Central memory CD8-positive, alpha-beta T cell (primary cell): Measurements from ENCODE around the gene TCP1.
A peak's percentile ranks its signal among the peaks of the same experiment; 100 is the strongest.

Source experiments
- ATAC-seq: fragments of 150-1000 bp; cut with Tn5 transposase; replicated peaks from 2 replicates; pipeline ENCODE4 v1.10.0; 2022; ENCODE audit warnings: mild to moderate bottlenecking, moderate FRiP score, moderate number of reproducible peaks; ENCODE audit not compliant: poor library complexity, severe bottlenecking; ENCODE audit errors: extremely low read depth
- DNase-seq, 2 donors: peaks; one replicate each; pipeline ENCODE4 v3.0.0; 2021; ENCODE audit warnings: low spot score in 2 of 2
- H3K27ac Mint-ChIP-seq: one replicate; pipeline ENCODE4 v1.8.0; 2022; ENCODE audit warnings: low read depth, mild to moderate bottlenecking, moderate library complexity, mixed read lengths
- H3K27me3 Mint-ChIP-seq: one replicate; pipeline ENCODE4 v1.8.0; 2022; ENCODE audit warnings: mixed read lengths
- H3K36me3 Mint-ChIP-seq: one replicate; pipeline ENCODE4 v1.8.0; 2022; ENCODE audit warnings: mild to moderate bottlenecking, moderate library complexity, mixed read lengths; ENCODE audit not compliant: insufficient read depth
- H3K4me1 Mint-ChIP-seq: one replicate; pipeline ENCODE4 v1.8.0; 2022; ENCODE audit warnings: mixed read lengths
- H3K4me3 Mint-ChIP-seq: one replicate; pipeline ENCODE4 v1.8.0; 2022; ENCODE audit warnings: mild to moderate bottlenecking, moderate library complexity, mixed read lengths
- H3K9me3 Mint-ChIP-seq: one replicate; pipeline ENCODE4 v1.8.0; 2022; ENCODE audit warnings: mixed read lengths

TCP1 gene

DNA sequence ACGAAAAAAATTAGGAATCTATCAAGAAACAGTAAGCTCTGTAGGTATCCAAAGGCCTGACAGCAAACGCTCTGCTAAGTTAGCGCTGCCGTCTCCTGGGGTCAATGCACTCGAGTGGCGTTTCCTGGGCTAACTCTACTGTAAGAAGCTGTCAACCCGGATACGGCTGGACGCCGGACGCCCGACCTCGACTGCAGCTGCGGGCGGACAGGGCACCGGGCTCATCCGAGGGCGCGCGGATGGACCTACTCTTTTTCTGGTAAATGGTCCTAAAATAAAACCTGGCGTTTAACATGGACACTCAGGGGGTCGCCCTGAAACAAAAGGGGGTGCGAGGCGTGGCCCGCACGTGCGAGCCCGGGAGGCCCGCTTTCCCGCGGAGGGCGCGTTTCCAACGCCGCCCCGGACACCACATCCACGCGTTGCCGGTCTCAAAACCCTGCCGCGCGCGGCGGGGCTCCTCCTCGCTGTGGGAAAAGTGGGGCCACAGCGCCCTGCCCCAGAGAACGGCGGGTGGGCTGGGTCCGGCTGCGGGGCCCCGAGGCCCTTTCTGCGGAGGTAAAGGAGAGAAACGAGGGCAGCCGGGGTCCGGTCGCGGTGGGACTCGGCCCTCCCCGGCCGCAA, 537 bp downstream of the TCP1 start:
- H3K27me3 Mint-ChIP-seq, result no peaks in the 10 kb centered on the region
- peak overlapping the region; percentile 94 for H3K27ac Mint-ChIP-seq
- H3K4me3 Mint-ChIP-seq, result peak overlapping the region; percentile 95
- H3K9me3 Mint-ChIP-seq, result no peaks in the 10 kb centered on the region
- DNase-seq, result no peak
- peaks cover 70% of the 10 kb centered on the region for H3K36me3 Mint-ChIP-seq
- no peak for ATAC-seq
- peaks cover 55% of the 10 kb centered on the region for H3K4me1 Mint-ChIP-seq

DNA sequence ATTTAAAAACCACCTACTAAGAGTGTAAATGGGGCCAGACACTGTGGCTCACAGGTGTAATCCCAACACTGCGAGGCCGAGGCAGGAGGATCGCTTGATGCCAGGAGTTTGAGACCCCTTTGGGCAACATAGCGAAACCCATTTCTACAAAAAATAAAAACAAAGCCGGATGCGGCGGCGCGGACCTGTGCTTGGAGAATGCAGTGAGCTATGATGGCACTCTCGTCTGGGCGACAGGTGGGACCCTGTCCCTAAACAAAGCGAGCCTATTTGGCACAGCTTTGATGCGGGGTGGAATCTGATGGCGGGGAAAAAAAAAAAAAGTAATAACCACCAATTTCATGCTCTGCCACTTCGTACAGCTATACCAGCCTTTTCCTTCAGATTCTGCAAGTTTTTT, 1.1 kb downstream of the TCP1 start:
- DNase-seq (no peak), ATAC-seq (no peak)
- H3K4me1 Mint-ChIP-seq, result peaks cover 55% of the 10 kb centered on the region
- peak overlapping the region; percentile 94 for H3K27ac Mint-ChIP-seq
- no peaks in the 10 kb centered on the region for H3K27me3 Mint-ChIP-seq
- peaks cover 73% of the 10 kb centered on the region for H3K36me3 Mint-ChIP-seq
- H3K4me3 Mint-ChIP-seq, result peak overlapping the region; percentile 95
- H3K9me3 Mint-ChIP-seq, result no peaks in the 10 kb centered on the region

DNA sequence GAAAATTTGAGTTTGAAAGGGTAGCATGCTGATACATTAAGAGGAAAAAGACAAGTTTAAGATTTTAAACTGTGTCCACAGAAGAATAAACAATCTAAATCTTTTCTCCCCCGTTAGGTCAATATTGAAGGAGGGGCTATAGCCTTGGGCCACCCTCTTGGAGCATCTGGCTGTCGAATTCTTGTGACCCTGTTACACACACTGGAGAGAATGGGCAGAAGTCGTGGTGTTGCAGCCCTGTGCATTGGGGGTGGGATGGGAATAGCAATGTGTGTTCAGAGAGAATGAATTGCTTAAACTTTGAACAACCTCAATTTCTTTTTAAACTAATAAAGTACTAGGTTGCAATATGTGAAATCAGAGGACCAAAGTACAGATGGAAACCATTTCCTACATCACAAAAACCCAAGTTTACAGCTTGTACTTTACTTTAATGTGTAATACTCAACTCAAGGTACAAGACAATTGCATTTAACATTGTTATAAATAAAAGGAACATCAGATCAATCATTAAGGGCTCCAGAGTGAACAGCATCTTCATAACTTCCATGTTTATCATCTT, 10.8 kb downstream of the TCP1 start:
- H3K27me3 Mint-ChIP-seq, result no peaks in the 10 kb centered on the region
- peaks cover 16% of the 10 kb centered on the region for H3K4me1 Mint-ChIP-seq
- ATAC-seq (no peak), DNase-seq (no peak)
- H3K36me3 Mint-ChIP-seq, result peaks cover 66% of the 10 kb centered on the region
- H3K9me3 Mint-ChIP-seq, result no peaks in the 10 kb centered on the region
- no peak overlapping the region for H3K4me3 Mint-ChIP-seq
- no peak overlapping the region for H3K27ac Mint-ChIP-seq

DNA sequence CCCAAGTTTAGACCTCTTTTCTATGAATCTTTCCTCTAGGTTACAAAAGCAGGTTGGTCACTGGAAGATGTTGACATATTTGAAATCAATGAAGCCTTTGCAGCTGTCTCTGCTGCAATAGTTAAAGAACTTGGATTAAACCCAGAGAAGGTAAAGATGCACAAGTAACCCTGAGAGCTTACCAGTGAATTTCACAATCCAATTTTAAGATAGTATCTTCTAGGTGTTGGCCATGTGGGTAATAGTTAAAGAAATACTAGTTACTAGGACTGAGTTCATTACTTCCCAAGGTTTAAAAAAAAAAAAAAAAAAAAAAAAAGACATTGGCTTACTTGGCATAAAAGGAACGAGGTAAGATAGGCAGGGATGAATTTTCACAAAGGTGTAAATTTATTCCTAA, 11.3 kb downstream of the TCP1 start:
- H3K27ac Mint-ChIP-seq, result no peak overlapping the region
- no peak overlapping the region for H3K4me3 Mint-ChIP-seq
- no peaks in the 10 kb centered on the region for H3K27me3 Mint-ChIP-seq
- no peak for ATAC-seq
- H3K36me3 Mint-ChIP-seq, result peaks cover 64% of the 10 kb centered on the region
- H3K4me1 Mint-ChIP-seq, result peaks cover 16% of the 10 kb centered on the region
- no peaks in the 10 kb centered on the region for H3K9me3 Mint-ChIP-seq
- DNase-seq, result no peak

DNA sequence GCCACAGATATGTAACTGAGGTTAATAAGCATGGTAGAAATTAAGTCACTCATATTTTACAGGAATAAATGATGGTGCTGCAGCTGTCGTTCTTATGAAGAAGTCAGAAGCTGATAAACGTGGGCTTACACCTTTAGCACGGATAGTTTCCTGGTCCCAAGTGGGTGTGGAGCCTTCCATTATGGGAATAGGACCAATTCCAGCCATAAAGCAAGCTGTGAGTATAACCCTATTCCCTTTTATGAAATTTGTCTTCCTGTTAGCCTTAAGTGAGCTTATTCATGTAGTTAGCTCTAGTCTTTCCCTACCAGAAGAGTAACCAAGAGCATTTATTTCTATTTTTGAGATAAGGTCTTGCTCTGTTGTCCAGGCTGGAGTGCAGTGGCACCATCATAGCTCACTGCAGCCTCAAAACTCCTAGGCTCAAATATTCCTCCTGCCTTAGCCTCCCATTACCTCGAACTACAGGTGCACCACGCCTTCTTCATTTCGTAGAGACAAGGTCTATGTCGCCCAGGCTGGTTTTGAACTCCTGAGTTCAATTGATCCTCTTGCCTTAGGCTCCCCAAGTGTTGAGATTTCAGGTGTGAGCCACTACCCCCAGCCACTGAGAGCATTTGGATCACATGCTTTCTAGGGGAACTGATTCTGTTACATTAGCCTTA, 12.0 kb downstream of the TCP1 start:
- no peak for ATAC-seq
- no peak for DNase-seq
- Mint-ChIP-seq H3K4me3 (no peak overlapping the region), H3K36me3 (peaks cover 58% of the 10 kb centered on the region), H3K9me3 (no peaks in the 10 kb centered on the region), H3K27ac (peak overlapping the region; percentile 44), H3K4me1 (peaks cover 8% of the 10 kb centered on the region), H3K27me3 (no peaks in the 10 kb centered on the region)

DNA sequence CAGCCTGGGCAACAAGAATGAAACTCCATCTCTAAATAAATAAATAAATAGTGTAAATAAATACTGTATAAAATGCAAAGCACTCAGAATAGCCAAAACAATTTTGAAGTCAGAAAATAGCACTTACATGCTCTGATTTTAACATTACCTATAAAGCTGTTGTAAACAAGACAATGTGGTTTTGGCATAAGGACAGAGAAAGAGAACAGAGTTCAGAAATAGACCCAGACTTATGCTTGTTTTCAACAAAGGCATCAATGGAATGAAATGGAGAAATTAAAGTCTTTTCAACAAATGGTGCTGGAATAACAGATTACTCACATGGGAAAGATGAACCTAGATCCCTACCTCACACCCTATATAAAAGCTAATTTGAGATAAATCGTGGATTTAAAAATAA, 17.2 kb downstream of the TCP1 start:
- ATAC-seq, result no peak
- no peaks in the 10 kb centered on the region for H3K27me3 Mint-ChIP-seq
- peaks cover 41% of the 10 kb centered on the region for H3K36me3 Mint-ChIP-seq
- H3K9me3 Mint-ChIP-seq, result no peaks in the 10 kb centered on the region
- no peak overlapping the region for H3K4me3 Mint-ChIP-seq
- H3K4me1 Mint-ChIP-seq, result peaks cover 10% of the 10 kb centered on the region
- H3K27ac Mint-ChIP-seq, result no peak overlapping the region
- DNase-seq, result no peak

DNA sequence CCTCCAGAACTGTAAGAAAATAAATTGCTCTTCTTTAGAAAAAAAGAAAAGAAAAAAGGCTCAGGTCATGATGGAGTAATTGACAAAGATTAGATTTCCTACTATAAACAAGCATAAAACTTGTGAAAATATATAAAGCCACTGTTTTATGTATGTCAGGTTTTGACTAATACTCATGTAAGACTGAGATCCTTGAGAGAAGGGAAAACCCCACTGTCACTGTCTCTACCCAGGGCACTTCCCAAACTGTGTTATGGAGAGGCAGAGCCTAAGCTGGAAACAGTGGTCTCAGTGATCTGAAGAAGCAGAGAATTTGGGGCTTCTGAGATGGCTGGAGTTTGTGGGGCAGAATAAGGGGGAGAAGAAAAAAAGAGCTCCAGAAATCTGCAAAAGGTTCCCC, 19.9 kb downstream of the TCP1 start:
- Mint-ChIP-seq H3K4me1 (peaks cover 10% of the 10 kb centered on the region), H3K36me3 (peaks cover 37% of the 10 kb centered on the region), H3K27ac (no peak overlapping the region), H3K27me3 (no peaks in the 10 kb centered on the region), H3K4me3 (no peak overlapping the region), H3K9me3 (no peaks in the 10 kb centered on the region)
- ATAC-seq, result no peak
- no peak for DNase-seq

DNA sequence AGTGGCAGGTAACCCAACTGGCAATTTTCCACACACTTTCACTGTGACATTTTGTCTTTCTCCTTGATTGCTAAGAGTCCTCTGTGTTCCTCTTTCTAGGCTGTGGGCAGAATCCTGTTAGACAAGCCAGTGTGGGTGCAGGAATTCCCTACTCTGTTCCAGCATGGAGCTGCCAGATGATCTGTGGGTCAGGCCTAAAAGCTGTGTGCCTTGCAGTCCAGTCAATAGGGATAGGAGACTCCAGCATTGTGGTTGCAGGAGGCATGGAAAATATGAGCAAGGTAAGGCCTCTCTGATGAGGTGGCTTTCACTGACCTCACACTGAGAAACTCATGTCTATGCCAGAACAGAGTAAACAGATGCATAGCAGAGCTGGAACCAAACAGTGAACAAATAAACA, 22.5 kb downstream of the TCP1 start:
- peaks cover 22% of the 10 kb centered on the region for H3K4me1 Mint-ChIP-seq
- H3K27me3 Mint-ChIP-seq, result no peaks in the 10 kb centered on the region
- H3K36me3 Mint-ChIP-seq, result peaks cover 48% of the 10 kb centered on the region
- ATAC-seq, result no peak
- DNase-seq, result no peak
- H3K9me3 Mint-ChIP-seq, result no peaks in the 10 kb centered on the region
- no peak overlapping the region for H3K4me3 Mint-ChIP-seq
- H3K27ac Mint-ChIP-seq, result no peak overlapping the region

DNA sequence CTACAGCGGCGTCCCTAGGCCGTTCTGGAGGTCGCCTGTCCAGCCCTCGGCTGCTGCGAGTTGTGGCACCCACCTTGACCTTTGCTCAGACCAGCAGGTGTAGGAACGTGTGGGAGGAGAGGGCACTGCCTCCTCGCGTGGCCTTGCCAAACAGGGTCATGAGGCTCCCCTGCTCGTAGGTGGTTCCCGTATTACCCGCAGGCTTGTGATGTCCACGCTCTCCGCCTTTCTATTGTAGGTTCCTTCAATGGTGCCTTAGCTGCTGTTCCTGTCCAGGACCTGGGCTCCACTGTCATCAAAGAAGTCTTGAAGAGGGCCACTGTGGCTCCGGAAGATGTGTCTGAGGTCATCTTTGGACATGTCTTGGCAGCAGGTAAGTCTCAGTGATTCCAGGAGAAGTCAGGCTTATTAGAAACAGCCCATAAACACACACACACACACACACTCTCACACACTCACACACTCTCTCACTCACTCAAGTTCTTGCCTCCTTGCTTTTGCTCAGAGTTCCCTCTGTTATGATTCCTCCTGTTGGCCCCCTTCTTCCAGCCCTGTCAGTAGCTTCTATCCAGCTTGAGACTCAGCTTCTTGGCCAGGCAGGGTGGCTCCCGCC, 26.6 kb downstream of the TCP1 start:
- Mint-ChIP-seq H3K27ac (peak overlapping the region; percentile 96), H3K27me3 (no peaks in the 10 kb centered on the region), H3K9me3 (no peaks in the 10 kb centered on the region), H3K4me1 (peaks cover 34% of the 10 kb centered on the region), H3K36me3 (peaks cover 33% of the 10 kb centered on the region), H3K4me3 (peak overlapping the region; percentile 84)
- ATAC-seq (peak; percentile 22), DNase-seq (peak; percentile 23 to 32)

DNA sequence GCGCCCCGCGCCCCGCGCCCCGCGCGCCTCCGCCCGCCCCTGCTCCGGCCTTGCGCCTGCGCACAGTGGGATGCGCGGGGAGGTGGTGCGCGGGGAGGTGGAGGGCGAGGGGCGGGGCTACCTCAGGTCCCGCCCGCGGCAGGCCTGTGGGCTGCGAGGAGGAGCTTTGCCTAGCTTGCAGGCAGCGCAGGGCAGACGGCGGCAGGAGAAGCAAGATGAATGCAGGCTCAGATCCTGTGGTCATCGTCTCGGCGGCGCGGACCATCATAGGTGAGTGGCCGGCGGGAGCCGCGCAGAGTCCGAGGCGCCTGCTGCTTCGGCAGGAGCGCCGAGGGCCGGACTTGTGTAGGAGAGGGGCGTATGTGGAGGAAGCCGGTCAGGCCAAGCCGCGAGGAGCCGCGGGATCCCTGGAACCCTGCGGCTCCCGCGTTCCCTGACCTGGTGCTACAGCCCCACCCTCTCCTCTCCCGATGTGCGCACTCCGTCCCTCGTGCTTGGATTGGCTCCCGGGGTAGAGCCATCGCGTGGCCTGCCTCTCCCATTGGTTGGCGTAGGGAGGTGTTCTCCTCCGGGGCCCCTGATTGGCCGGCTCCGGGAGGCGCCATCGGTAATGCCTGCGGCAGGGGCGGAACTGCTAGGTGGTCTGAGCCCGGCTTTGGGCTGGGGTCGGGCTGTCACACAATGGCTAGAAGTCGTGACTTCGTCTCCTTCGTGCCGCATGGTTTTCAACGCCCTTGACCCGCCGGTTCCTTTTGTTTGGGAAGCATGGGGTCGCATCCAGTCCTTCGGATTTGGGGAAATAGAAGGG, 27.3 kb downstream of the TCP1 start, which contains the start of gene ACAT2:
TSS of gene ACAT2 (plus strand) at position 173 of the 808 bp plus-strand sequence. CDS start at position 216, 43 bp downstream.
- Mint-ChIP-seq H3K27me3 (no peaks in the 10 kb centered on the region), H3K4me1 (peaks cover 34% of the 10 kb centered on the region), H3K4me3 (peak within 1 kb of the TSS; percentile 84), H3K27ac (peak within 1 kb of the TSS; percentile 96), H3K9me3 (no peaks in the 10 kb centered on the region), H3K36me3 (peaks cover 35% of the 10 kb centered on the region)
- peak; percentile 93 for ATAC-seq
- DNase-seq, result peak; percentile 80 to 84

DNA sequence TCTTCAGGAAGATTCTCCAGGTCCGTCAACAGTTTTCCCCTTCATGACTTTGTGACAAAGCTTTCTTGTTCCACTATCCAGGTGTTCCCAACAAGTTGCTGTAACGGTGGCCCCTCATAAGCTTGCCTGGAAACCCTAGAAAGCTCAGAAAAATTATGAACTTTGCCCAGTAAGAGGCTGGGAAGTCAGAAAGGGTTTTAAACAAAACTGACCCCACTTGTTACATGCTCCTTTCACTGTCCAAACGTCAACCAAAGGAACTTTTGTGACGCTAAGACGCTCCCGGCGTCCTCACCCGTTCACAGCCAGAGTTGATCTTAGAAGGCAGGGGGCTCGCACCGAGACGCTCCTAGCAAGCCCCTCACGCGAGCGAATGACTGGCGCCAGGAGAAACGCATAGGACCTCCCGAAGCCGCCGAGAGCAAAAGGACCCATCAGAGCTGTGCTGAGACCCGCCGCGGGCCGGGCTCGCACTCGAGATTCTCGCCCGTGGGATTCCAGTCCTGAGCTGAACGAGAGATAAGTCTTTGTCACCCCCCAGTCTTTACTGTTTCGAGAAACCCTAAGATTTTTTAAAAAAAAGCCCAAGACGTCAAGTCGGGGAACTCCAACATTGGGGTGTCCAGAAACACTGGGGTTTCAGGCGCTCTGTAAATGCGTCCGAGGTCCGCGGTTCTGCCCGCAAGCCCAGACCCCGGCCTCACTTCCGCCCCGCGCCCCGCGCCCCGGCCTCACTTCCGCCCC, 28.1 kb downstream of the TCP1 start:
- no peak for ATAC-seq
- Mint-ChIP-seq H3K36me3 (peaks cover 35% of the 10 kb centered on the region), H3K27ac (peak overlapping the region; percentile 96), H3K4me1 (peaks cover 34% of the 10 kb centered on the region), H3K4me3 (peak overlapping the region; percentile 84), H3K9me3 (no peaks in the 10 kb centered on the region), H3K27me3 (no peaks in the 10 kb centered on the region)
- no peak for DNase-seq

DNA sequence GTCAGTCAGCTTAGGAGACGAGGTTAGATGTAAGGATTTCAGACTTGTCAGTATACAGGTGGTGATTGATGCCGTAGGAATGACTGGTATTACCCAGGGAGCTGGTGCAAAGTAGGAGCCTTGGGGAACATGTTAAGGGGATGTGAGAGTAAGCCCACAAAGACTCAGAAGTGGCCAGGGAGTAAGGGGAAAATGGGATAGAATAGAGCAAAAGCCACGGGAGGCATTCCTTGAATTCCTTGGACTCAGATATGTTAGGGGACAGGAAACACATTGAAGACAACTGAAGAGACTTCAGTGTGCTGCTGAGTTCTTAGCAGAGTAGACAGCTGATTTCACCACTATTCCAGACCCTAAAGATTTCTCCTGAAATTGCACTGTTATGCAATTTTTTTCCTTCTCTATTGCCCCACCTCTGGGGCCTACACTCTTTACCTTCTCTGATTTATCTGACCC, 28.8 kb downstream of the TCP1 start:
- Mint-ChIP-seq H3K27ac (peak overlapping the region; percentile 96), H3K36me3 (peaks cover 42% of the 10 kb centered on the region), H3K4me3 (peak overlapping the region; percentile 84), H3K9me3 (no peaks in the 10 kb centered on the region), H3K4me1 (peaks cover 34% of the 10 kb centered on the region), H3K27me3 (no peaks in the 10 kb centered on the region)
- DNase-seq (no peak), ATAC-seq (no peak)
